ENCODE measurements around the gene MRPL49.
"Not testable (repeated sequence)": the region's sequence is repeated elsewhere in the genome, so short reads cannot be mapped to it uniquely, and the experiment has no call there.

MRPL49 gene

GRCh38 chr11:65117206-65118096, 4.7 kb upstream of the MRPL49 start, which contains the start of gene ZNHIT2:
Gene ZNHIT2, minus strand, starts transcription at chr11:65117701. Its CDS starts 48 bp downstream, at chr11:65117653.
- DNase-seq (ENCODE audit: low read depth in 3 of 3) = peak; percentile 100

DNA sequence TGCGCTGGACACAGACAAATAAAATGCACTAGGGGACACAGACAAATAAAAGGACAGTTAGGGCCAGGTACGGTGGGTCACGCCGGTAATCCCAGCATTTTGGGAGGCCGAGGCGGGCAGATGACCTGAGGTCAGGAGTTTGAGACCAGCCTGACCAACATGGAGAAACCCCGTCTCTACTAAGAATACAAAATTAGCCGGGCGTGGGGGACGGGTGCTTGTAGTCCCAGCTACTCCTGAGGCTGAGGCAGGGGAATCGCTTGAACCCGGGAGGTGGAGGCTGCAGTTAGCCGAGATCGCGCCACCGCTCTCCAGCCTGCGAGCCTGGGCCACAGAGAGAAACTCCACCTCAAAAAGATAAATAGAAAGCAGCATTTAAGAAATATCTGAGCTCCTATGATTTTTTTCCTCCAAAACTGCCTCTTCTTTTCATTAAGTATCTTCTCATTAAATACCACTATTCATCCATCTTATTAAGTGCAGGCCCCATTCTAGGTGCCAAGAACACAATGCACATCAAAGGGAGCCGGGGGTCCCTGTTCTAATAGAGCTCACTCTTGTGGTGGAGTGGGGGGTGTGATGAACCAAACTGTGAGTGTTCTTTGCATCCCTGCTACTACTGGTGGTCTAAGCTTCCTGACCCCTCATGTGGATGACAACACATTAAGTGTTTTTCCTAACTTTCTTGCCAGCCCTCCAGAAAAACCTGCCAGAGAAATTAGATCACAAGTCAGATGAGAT, 3.9 kb upstream of the MRPL49 start:
- DNase-seq (ENCODE audit: low read depth in 3 of 3) = no peak

GRCh38 chr11:65118891-65119669, 3.0 kb upstream of the MRPL49 start:
- not testable (repeated sequence) for DNase-seq (ENCODE audit: low read depth in 3 of 3)

DNA sequence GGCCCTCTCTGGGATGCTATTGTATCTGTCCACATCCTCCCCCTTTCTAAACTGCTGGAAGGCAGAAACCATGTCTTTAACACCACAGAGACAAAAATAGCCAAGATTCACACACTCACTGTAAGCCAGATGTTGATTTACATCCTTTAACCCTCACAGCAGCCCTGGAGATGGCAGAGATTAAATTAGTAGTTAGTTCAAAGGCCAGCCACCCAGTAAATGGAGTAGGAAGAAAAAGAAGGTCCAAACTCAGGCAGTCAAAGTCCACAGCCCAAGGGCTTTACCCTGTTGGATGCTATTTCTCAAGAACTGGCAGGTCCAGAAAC, 2.5 kb upstream of the MRPL49 start:
- DNase-seq (ENCODE audit: low read depth in 3 of 3) = no peak

- no peak for DNase-seq (ENCODE audit: low read depth in 3 of 3)
Measured at GRCh38 chr11:65120831-65121230, 1.3 kb upstream of the MRPL49 start.

DNA sequence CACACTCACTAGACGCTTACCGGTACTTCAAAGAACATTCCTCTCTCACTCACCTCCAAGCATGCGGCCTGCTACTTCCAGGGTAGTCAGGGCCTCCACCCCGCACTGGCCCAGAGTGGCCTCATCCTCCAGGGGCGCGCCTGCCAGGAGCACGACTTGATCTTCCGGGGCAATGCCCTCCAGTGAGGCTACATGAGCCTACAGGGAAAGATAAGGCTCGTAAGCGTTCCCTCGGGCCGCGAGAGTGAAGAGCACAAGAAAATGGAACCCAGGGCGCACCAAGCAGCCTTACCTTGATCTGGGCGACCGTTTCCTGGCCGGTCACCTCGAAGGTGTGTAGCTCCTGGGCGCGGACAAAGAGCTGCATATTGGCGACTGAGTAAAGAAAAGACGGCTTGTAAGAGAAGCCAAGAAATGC, 665 bp upstream of the MRPL49 start:
- no peak for DNase-seq (ENCODE audit: low read depth in 3 of 3)

DNA sequence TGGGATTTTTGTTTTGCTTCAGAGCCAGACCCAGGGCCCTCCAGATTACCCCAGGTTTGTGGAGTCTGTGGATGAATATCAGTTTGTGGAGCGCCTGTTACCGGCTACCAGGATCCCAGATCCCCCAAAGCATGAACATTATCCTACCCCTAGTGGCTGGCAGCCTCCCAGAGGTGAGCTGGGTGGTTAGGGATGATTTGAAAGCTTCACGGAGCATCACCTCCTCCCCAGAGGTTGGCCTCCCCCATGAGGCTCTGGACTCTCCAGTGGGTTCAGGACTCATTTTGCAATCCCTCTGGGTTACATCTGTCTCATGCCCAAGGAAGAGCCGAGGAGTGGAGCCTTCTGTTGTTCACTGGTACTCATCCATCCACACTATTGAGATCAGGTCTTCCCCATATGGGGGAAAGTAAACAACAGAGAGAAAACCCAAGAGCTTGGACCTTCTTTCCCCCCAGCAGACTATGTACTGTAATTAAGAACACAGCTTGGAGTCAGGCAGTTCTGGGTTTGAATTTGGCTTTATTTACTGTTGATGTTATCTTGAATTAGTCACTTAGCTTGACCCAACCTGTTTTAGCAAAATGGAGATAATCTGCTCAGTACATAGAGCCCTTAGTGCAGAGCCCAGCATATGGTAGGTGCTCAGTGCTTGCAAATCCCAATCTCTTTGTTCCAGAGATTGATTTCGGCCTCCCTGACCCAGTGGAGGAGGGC, 2.5 kb downstream of the MRPL49 start:
- DNase-seq (ENCODE audit: low read depth in 3 of 3) = no peak

GRCh38 chr11:65125197-65126056, 3.3 kb downstream of the MRPL49 start:
- no peak for DNase-seq (ENCODE audit: low read depth in 3 of 3)

DNA sequence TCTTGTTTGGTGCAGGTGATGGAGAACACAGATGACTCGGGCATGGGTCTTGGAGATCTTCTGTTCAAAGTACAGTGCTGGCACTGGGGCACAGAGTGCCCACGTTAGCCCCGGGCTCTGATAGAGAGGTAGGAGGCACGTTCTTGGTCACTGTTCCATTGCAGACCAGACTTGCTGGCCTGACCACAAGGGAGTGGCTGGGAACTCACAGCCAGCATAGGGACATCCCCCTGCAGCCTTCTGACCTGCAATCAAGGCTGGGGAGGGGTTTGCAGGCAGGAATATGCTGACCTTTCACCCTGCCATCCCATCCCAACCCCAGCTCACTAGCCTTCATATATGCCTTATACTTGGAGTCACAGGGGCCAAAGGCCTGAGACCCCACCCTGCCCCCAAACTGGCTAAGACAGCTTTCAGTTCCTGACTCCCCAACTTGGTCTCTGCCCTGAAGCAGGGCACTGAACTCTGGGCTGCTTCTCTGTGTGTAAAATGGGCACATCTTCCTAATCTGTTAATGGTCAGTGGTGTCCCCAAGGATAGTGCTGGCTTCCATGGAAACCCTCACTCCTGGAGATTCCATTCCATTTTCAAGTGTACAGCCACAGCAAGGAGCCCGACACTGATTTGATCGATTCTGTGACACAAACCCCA, 4.6 kb downstream of the MRPL49 start:
- no peak for DNase-seq (ENCODE audit: low read depth in 3 of 3)

- DNase-seq (ENCODE audit: low read depth in 3 of 3) = no peak
Measured at GRCh38 chr11:65127473-65128181, 5.5 kb downstream of the MRPL49 start.

DNA sequence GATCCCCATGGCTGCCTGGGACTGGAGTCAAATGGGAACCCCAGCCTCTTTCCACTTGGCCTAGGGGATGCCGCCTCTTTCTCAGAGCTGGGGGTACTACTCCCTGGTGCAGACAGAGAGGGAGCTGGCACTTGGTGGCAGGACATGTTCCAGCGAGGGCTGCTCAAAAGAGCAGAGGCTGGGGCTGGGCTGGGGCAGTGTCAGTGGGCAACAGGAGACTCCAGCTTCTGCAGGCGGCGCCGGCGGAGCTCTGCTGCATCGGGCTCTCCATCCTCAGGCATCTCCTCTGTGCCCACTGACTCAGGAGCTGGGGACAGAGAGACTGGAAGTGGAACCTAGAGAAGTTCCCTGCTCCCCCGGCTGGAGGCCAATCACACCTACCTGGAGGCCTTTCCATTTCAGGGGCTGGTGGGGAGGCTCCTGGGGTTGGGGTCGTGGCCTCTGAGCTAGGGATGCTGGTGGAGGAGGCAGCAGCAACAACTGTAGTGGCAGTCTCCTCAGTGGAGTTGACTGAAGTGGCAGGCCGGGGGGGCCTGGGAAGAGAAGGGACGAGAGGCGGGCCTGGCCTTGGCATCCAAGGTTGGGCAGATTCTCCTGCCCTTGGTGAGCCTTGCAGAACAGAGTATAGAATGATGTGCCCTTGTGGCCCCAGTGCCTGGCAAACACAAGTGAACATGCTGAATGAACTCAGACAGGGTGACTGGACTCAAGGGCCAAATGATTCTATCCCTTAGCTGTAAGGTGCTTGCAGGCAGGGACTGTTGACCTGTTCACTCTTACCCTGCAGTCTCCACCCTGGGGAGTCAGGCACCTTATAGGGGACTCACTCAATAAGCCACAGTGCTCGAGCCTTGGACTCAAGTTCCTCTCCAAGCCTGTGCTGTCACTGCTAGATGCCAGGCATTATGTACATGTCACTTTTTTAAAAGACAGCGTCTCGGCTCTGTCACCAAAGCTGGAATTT, 6.3 kb downstream of the MRPL49 start:
- no peak for DNase-seq (ENCODE audit: low read depth in 3 of 3)

GRCh38 chr11:65129649-65130441, 7.7 kb downstream of the MRPL49 start:
- DNase-seq (ENCODE audit: low read depth in 3 of 3) = no peak

- DNase-seq (ENCODE audit: low read depth in 3 of 3) = no peak
Measured at GRCh38 chr11:65130631-65131416, 8.7 kb downstream of the MRPL49 start.

GRCh38 chr11:65131417-65131776, 9.3 kb downstream of the MRPL49 start:
- DNase-seq (ENCODE audit: low read depth in 3 of 3) = no peak

- no peak for DNase-seq (ENCODE audit: low read depth in 3 of 3)
Measured at GRCh38 chr11:65131895-65132237, 9.7 kb downstream of the MRPL49 start.

DNA sequence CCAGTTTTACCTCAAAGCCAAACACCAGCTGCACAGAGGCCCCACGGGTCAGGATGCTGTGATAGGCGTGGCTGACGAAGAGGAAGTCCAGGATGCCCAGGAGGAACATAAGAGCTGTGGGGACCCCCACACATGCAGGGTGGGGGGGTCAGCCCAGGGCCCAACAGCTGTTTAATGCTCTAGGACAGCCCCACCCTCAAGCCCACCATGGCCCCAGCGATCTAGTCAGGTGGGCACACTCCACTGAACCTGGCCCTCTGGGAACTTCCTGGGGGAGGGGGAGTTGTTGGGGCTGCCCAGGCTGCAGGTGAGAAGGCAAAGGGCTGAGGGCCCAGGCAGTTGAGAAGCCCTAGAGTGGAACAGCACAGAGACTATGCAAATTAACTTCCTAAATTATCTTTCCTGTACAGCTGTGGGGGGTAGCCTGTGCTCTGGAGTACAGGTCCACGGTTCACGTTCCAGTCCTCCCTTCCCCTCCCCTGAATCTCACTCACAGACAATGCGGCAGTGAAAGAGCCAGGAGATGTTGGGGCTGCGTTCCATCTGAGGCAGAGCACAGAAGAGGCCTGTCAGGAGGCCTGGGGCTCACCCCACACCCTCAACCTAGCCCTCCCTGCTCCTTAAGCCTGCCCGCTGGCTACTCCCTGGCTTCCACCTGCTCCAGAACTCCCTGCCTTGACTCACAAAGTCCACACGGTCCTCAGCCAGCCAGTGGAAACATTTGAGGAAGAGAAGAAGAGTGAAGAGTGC, 10.3 kb downstream of the MRPL49 start:
- DNase-seq (ENCODE audit: low read depth in 3 of 3) = no peak

Measured in stimulated activated CD4-positive, alpha-beta T cell treated with anti-CD3 and anti-CD28 coated beads, TNF-alpha, amount 100 ng/mL, for 4 hours (primary cell).